HG03378 (cell line): ENCODE data around the gene STEAP1B.
"Not testable (repeated sequence)": the region's sequence is repeated elsewhere in the genome, so short reads cannot be mapped to it uniquely, and the experiment has no call there.

Source experiments
- ATAC-seq: cut with Tn5 transposase; IDR thresholded peaks from one replicate; pipeline ENCODE4 v1.9.1; 2021; ENCODE audit warnings: mild to moderate bottlenecking, moderate library complexity; ENCODE audit not compliant: unreplicated experiment

Gene STEAP1B

DNA sequence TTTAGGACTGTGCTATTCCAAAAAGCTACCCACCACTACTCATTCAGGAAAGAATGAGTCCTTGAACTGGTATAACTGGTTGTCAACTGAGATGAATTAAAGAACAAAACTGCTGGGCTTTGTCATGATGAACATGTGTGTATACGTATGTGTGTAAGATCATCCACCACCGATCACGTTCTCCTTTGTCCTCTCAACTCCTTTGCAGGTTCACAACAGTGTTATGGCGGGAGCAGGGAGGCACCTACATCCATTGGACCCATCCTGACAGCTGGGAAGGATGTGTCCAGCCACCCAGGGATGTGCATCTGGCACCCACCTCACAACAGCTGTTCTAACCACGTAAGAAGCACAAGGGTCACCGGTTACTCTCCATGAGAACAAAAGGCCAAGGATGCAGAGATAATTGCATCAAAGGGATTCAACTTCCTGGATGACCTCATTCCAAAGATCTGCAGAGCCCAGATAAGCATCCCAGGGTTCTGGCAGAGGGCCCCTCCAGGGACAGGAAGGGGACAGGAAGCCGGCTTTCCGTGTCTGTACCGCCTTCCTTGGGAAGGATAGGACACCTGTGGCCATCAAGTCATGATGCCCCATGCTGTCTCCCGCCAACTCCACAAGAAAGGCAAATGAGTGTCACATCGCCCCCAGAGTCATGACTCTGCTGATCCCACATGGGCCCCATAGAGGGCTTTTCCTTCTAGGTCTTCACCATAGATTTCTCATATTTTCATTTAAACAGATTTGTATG lies 66.1 kb downstream of the STEAP1B start:
- ATAC-seq: no peak

DNA sequence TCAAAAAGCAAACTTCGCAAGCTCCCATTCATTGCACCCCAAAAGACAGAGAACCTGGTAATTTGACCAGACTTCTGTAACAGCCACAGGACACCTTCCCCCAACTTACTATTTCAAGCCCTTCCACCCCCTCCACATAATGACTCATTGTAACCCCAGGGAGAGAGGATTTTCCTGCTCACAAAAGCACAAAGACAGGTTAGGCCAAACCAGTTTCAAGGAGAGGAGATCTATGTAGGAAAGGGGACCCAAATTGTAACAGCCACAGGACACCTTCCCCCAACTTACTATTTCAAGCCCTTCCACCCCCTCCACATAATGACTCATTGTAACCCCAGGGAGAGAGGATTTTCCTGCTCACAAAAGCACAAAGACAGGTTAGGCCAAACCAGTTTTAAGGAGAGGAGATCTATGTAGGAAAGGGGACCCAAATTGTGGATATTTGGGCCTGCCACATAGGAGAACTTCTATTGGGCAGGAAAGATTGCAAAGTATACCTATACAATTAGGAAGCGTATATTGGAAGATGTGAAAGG lies 66.8 kb downstream of the STEAP1B start:
- not testable (repeated sequence) for ATAC-seq

DNA sequence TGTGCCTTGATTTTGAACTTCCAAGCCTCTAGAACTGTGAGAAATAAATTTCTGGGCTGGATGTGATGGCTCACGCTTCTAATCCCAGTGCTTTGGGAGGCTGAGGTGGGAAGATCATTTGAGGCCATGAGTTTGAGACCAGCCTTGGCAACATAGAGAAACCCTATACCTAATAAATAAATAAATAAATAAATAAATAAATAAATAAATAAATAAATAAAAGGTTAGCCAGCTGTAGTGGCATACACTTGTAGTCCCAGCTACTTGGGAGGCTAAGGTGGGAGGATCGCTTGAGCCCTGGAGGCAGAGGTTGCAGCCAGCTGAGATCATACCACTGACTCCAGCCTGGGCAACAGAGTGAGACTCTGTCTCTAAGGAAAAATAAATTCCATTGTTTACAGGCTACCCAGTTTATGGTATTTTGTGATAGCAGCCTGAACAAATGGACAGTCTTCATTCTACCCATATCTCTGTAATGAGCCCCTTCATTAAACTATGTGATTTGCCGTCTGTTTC lies 67.7 kb downstream of the STEAP1B start:
- no peak for ATAC-seq

DNA sequence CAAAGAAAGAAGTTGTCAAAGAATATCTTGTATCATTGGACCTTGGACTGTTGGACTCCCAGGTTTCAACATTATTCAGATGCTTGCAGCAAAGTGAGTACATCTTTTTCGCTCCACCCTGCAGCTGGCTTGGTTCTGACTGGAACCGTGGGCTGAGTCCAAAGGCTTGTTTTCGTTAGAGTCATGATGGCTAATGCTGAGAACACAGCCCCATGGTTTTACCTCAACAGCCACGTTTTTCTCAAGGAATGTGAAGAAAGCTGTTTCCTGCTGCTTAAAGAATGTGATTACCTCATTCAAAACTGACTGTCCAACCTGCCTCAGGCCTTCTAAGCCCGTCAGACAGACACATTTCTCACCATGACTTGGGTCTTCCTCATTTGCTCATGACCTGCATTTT lies 69.5 kb downstream of the STEAP1B start:
- no peak for ATAC-seq

DNA sequence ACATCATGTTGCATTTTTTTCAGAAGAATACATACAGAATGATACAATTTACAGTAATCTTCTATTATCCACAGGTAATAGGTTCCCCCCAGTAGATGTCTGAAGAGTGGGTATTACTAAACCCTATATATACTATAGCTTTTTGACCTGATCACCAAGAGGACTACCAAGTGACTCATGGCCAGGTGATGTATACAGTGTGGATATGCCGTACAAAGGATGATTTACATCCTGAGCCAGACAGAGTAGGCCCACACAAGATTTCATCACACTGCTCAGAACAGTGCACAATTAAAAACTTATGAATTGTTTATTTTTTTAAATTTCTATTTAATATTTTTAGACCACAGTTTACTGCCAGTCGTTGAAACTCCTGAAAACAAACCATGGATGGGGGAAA lies 70.6 kb downstream of the STEAP1B start:
- no peak for ATAC-seq

DNA sequence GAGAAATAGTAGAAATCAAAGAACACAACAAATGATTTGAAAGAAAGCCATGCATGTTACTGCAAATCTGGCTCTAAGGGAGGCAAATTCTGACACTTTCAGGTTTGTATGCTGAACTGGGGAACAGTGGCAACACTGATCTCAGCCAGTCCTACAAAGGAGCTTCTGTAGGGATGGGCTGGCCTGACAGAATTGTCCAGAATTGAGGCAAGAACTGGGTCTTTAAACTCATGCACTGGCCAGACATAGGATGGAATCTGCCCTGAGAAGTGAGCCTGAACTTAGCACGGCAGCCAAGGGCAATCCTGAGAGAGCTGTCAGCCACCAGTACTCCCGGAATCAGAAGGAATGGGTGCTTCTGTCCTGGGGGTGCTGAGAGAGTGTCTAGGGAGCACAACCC lies 72.1 kb downstream of the STEAP1B start:
- no peak for ATAC-seq

DNA sequence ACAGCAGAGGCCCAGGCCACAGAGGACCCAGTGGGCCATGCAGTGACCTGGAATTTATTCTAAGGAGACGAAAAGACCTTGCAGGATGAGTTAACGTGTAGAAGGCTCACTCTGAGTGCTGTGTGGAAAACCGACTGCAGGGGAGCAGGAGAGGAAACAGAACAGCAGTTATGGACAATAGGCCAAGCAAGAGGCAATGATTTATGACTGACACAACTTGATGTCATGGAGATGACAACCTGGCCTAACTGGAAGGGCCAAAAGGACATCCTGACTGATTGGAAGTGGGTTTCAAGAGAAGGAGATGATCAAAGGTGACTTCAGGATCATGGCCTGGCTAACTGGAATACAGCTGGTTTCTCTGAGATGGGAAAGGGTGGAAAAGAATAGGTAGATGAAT lies 72.9 kb downstream of the STEAP1B start:
- ATAC-seq: no peak

DNA sequence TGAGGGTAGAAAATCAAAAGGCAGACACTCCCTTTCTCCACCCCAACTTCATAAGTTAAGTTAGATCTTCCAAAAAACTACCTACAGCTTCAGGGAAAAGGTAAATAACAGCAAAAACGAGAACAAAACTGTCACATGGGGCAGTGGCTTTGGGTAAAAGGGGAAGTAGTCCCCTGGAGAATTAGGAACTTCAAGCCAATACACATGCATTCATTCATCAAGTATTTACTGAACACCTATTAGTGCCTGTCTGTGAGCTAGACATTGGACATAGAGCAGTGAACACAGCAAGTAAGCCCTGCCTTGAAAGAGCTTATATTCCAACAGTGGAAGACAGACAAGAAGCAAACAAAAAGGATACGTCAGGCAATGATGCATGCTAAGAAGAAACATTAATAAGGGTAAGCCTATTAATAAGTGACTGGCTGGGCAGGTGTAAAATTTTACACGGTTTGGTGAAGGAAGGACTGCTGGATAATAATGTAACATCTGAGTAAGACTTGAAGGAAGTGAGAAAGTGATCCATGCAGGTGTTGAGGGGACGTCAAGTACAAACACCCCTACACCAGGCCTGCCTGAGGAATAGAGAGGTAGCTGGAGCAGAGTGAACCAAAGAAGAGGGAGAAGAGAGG lies 73.4 kb downstream of the STEAP1B start:
- no peak for ATAC-seq

DNA sequence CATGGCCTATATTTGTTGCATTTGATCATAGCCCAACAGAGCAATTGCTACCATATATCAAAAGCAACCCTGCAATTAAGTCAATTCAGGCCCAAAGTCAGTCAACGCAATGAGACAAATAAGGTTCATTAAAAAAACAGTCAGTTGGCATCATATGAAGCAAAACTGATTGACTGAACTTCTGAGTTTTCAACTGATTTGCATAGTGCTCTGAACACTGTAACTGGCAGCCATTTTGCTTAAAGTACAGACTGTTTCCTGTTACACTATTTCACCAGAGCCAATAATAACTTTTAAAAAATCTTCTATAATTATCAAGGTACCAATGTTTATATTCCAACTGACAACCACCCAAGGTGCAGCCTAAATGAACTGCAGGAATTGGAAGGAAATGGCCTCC lies 74.6 kb downstream of the STEAP1B start:
- no peak for ATAC-seq

DNA sequence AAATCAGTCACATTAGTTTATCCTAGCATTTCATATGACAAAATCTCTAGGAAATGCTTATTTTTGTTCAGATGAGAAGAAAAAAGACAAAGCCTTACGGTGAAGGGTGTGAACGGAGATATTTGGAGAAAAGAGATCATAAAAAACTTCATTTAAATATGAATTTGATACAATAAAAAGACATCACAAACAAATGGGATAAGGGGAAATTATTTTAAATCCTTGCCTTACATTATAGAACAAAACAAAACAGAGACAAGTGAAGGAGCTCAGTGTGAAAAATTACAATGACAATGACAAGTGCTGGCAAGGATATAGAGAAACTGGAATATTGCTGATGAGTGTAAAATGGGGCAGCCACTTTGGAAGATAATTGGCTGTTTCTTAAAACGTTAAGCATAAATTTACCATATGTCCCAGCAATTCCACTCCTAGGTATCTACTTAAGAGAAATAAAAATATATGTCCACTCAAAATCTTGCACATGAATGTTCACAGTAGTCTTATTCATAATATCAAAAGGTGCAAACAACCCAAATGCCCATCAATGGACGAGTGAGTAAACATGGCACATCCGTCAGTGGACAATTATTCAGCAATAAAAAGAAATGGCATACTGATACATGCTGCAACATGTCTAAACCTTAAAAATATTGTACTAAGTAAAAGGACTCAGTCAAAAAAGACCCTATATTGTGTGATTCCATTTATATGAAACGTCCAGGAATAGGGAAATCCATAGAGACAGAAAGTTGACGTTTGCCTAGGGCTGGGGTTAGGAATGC lies 77.0 kb downstream of the STEAP1B start:
- ATAC-seq: no peak

DNA sequence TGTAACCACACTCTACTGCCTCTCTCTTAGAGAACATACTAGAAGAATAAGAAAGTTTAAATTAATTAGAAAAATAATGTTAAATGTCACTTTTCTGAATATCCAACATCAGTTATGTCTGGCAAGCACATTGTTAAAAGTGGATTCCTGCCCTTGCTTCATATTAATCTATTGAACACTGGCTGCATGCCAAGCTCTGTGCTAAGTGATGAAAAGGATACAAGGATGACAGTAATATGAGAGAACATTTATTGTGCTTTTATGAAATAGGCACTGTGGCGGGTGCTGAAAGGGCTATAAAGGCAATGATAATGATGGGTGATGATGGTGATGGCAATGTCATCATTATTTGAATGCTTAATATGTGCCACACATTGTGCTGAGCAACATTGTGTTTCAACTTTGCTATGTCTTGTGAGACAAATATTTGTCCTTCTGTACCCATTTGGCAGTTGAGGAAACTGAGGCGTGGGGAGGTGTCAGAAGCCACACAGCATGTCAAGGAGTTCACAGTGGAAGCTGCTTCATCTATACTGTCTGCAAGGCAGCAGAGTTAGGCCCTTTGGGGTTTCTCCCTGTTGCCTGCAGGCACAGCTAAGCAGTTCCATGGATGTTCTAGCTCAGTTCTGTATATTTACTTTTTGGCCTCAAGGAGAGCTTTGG lies 78.9 kb downstream of the STEAP1B start:
- no peak for ATAC-seq

DNA sequence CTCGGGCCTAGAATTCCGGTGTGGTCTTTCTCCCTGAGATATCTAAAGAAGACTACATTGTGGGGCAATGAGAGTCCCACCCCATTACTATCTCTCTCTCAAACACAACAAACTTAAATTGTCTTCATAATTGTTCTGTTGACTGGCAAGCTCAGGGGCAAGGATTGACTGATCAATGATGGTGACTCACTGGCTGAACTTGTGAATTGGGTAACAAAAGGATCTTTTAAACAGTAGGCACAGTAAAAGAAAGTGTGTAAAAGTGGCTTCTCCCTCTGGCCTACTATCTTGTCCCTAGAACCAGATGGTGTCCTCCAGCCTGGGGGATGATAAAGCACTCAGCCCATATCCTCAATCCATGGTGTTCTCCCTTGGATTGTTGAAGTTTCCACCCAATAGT lies 80.0 kb downstream of the STEAP1B start:
- ATAC-seq: no peak

DNA sequence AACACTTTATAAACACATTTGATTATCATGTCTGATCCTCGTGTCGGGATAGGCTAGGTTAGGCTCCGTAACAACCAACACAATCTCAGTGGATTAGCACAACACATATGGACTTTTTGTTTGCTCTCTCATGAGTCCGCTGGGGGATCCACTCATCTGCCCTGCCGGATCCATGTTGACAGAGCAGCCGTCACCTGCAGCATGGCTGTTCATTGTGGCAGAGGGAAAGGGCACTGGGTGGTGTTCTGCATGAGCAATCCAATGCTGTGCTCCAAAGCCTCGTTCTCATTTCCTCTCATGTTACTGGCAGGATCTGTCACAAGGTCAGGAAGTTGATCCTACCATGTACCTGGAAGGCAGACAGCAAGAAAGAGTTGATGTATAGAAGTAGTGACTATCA lies 80.5 kb downstream of the STEAP1B start:
- ATAC-seq: no peak

DNA sequence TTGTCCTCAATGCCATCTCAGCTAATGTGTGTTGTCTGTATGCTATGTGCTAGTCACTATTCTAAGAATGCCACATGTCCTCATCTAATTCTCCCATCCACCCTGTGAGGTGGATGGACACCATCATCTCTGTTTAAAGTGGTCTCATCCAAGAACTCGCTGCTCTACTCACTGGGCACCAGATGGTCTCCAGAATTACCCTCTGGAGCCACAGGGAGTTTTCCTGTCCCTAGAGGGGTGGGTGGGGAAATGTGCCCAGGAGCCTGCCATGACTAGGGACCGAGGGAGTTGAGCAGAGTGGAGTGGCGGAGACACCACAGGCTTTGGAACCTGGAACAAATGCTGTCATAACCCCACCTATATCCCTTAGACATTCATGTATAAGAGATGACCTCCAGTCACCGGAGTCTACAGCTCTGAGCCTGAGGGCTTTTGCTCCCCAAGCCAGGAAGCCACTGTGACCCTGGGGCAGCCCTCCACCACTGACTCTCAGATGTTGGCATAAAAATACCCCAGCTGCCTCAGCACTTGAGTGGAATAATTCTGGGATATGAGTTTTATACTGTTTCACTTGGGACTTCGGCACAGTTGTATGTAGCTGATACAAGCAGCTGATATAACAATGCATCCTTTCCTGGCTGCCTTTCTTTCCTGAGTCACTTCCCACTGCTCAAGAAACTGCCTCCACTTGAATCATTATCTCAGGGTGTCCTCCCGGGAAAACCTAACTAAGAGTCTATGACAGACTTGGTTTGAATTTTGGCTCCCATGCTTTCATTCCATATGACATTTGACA lies 81.5 kb downstream of the STEAP1B start:
- ATAC-seq: no peak

DNA sequence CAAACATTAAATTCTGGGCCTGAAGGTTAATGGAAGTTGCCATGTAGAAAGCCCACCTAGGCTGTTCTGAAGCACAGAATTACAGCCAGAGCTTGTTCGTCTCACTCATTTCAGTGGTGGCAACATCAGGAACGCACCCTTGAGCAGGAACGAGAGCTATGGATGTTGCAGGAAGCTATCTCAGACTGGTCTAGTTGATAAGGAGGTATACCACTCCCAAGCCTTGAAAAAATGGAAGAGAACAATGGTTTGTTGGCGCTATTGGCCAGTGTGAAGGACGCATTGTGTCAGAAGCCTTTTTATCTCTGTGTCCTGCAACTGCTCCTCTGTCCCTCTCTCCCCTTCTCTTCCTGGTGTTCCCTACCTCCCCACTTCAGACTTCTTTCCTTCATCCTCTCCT lies 82.1 kb downstream of the STEAP1B start:
- ATAC-seq: no peak

DNA sequence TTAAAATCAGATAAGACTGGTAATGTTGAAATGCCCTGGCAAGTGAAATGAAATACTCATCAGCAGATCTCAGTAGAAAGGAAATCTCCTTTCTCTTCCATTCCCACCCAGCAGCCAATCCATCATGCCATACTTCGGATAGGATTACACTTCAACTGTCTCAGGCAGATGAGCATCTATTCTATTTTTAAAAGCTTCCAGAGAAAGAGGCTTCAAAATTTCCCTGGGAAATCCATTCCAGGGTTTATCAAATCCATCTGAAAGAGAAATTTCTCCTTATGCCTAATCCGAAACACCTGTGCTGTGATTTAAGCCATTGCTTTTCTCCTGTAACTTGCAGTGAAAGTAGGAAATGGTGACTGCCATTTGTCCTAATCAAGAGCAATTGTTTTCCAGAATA lies 82.6 kb downstream of the STEAP1B start:
- ATAC-seq: no peak

DNA sequence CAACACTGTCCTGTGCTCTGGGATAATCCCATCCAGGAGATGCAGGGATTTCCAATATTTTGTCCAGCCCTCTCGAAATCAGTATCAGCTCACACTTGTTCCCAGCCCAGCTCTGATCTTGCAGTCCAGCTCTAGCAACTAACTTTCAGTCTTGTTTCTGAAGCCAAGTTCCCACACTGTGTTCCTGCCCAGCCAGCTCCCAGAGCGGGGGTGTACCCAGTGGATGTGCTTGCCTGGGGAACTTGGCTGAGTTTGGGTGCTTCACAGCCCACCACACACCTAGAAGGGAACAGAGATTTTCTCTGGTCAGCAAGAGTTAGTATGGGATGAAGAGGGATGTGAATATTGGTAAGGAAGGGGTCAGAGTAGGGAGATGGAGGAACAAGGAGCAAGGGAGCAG lies 85.6 kb downstream of the STEAP1B start:
- ATAC-seq: no peak

DNA sequence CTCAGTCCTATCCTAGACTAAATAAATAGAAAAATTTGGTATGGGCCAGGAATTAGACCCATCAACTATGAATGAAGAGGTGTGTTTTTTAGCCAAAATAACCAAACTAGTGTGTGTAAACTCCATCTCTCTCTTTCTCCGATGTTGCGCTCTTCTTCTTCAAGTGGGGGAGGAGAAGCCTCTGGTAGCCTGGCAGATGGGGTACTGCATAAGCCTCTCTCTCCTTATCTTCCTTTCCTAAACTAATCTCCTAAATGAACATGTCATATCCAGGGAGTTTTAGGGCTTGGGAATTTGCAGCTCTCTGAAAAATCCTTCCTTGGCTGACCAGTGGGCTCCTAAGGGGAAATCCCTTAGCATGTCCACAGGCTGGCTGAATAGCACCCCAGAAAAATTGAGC lies 86.8 kb downstream of the STEAP1B start:
- ATAC-seq: no peak

DNA sequence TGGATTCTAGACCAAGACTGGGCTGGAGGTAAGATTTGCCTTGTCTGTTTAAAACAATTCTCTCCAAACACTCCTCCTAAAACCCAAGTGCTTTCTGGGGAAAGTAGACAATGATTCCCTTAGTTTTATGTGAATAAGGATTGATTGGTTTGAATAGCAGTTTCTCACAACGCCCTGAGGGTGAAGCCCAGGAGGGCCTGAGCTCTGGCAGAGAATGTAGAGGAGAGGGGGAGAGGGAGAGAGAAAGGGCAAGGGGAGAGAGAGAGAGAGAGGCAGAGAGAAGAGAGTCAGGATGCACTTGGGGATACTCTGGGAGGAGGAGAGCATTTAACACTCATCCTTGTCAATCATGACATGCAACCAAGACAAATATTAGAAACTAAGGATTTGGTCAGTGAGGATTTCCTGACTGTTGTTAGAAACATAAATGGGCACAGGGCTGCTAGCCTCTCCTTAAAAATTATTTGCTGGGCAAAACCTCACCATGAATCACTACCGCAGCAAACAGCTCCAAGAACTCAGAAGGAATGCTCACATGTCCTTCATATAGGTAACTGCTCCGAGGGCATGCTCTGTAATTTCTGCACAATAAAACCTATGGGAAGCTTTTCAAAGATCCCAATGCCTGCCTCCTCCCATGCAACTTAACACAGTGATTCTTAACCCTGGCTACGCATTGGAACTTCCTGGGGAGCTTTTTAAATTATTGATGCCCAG lies 87.9 kb downstream of the STEAP1B start:
- no peak for ATAC-seq

DNA sequence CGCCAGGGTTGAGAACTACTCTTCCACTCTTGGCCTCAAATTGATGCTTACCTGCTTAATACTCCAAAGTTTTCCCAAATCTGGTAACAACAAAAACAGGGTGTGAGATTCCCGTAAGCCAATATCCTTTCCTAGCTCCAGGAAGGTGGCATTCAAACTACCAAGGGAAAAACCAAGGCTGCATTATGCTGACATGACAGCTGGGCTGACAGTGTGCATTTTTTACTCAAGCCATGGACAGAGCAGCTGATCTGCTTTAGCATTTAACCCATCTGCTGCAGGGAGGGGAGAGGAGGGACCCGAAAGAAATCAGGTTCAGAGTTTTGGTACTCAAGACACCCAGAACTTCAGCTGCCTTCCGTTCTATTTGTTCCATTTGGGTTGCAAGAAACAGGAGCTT lies 93.3 kb downstream of the STEAP1B start:
- no peak for ATAC-seq
